Activated T-cell treated with anti-CD3 and anti-CD28 coated beads, Interleukin-2, amount 50 U/mL, for 72 hours (primary cell): Measurements from ENCODE around the gene CLCN2. TPM values are rescaled to one million over a fixed set of nuclear protein-coding genes. Genes with fewer than 3 reads are reported as not detected.

Experiments
- ATAC-seq, 2 donors: fragments of 150-1000 bp; cut with Tn5 transposase; replicated peaks in 1 of 2; 2 replicates each; pipeline ENCODE4 v1.10.0; 2021; ENCODE audit warnings: moderate library complexity in 2 of 2, mild to moderate bottlenecking in 1 of 2
- DNase-seq, 2 donors: peaks; one replicate each; pipeline ENCODE4 v3.0.0; 2021 to 2022; ENCODE audit warnings: mixed read lengths in 1 of 2
- H3K27ac Mint-ChIP-seq: one replicate; pipeline ENCODE4 v1.8.0; 2022; ENCODE audit warnings: mild to moderate bottlenecking, moderate library complexity, mixed read lengths
- H3K27me3 Mint-ChIP-seq: one replicate; pipeline ENCODE4 v1.8.0; 2022; ENCODE audit warnings: low read depth, mixed read lengths
- H3K36me3 Mint-ChIP-seq, 2 donors: one replicate each; pipeline ENCODE4 v1.8.0; 2022; ENCODE audit warnings: mixed read lengths in 2 of 2, mild to moderate bottlenecking in 1 of 2; ENCODE audit not compliant: insufficient read depth in 2 of 2
- H3K4me1 Mint-ChIP-seq: one replicate; pipeline ENCODE4 v1.8.0; 2022; ENCODE audit warnings: low read depth, mixed read lengths
- H3K4me3 Mint-ChIP-seq, 2 donors: one replicate each; pipeline ENCODE4 v1.8.0; 2022; ENCODE audit warnings: mild to moderate bottlenecking in 2 of 2, mixed read lengths in 2 of 2, moderate library complexity in 2 of 2
- H3K9me3 Mint-ChIP-seq, 2 donors: one replicate each; pipeline ENCODE4 v1.8.0; 2022; ENCODE audit warnings: mixed read lengths in 2 of 2
- total RNA-seq, 2 donors: library from RNA; stranded (reverse); gene quantifications; one replicate each; pipeline ENCODE4 v1.2.3, GENCODE V29; 2022

CLCN2 gene
- total RNA-seq, 2 donors from 2014 or later = 3.1 to 3.9 TPM

- Mint-ChIP-seq H3K4me3 (no peak overlapping the region), H3K27ac (no peak overlapping the region), H3K36me3 (peaks cover 5% of the 10 kb centered on the region in 2 donors), H3K4me1 (peaks cover 29% of the 10 kb centered on the region), H3K27me3 (no peaks in the 10 kb centered on the region), H3K9me3 (no peaks in the 10 kb centered on the region)
- DNase-seq = no peak
- no peak for ATAC-seq
These were observed 64.8 kb downstream of the CLCN2 start for GRCh38 chr3:184296616-184297015.

Other genes with a start within 250 kb of the CLCN2 start
- 10 to 100 TPM; 47.0 to 55.4 TPM for gene EIF2B5, start 226.2 kb downstream of the CLCN2 start, total RNA-seq
- 10 to 100 TPM; 42.6 to 45.9 TPM for gene DVL3, start 206.2 kb downstream of the CLCN2 start, total RNA-seq
- 100 to 1,000 TPM; 178 to 194 TPM for gene AP2M1, start 186.8 kb downstream of the CLCN2 start, total RNA-seq
- 10 to 100 TPM; 70.8 to 71.6 TPM for gene ABCF3, start 175.4 kb downstream of the CLCN2 start, total RNA-seq
- gene VWA5B2, start 132.0 kb downstream of the CLCN2 start, total RNA-seq = under 1 TPM in 1 of 2 donors, not detected in 1; 0.07 TPM
- gene ALG3, start 112.6 kb downstream of the CLCN2 start, total RNA-seq = 10 to 100 TPM; 22.7 to 26.3 TPM
- gene EEF1AKMT4, start 111.9 kb downstream of the CLCN2 start, total RNA-seq = 1 to 10 TPM; 3.5 to 3.6 TPM
- gene CAMK2N2, start 100.1 kb downstream of the CLCN2 start, total RNA-seq = under 1 TPM; 0.24 to 0.35 TPM
- gene ECE2, start 85.6 kb downstream of the CLCN2 start, total RNA-seq = not detected
- gene PSMD2, start 62.4 kb downstream of the CLCN2 start, total RNA-seq = 100 to 1,000 TPM; 169 to 184 TPM
- 100 to 1,000 TPM; 274 to 305 TPM for gene EIF4G1, start 47.0 kb downstream of the CLCN2 start, total RNA-seq
- gene FAM131A, start 24.0 kb downstream of the CLCN2 start, total RNA-seq = 1 to 10 TPM; 6.6 to 7.6 TPM
- 10 to 100 TPM; 86.9 to 93.6 TPM for gene POLR2H, start 105 bp upstream of the CLCN2 start, total RNA-seq
- gene THPO, start 16.6 kb upstream of the CLCN2 start, total RNA-seq = not detected
- gene CHRD, start 18.4 kb upstream of the CLCN2 start, total RNA-seq = under 1 TPM in 1 of 2 donors, not detected in 1; 0.19 TPM
- gene EPHB3, start 200.2 kb upstream of the CLCN2 start, total RNA-seq = under 1 TPM; 0.12 to 0.50 TPM